GM21619 (cell line): ENCODE measurements around the gene ANKRD40CL.
"Not testable (repeated sequence)": the region's sequence is repeated elsewhere in the genome, so short reads cannot be mapped to it uniquely, and the experiment has no call there.

ENCODE experiments used
- ATAC-seq: cut with Tn5 transposase; IDR thresholded peaks from one replicate; pipeline ENCODE4 v1.9.1; 2021; ENCODE audit not compliant: unreplicated experiment

ANKRD40CL gene

GRCh38 chr17:50763716-50764475 is 3.4 kb downstream of the ANKRD40CL start:
- no peak for ATAC-seq

- ATAC-seq: no peak
Measured at GRCh38 chr17:50762177-50762576, 5.1 kb downstream of the ANKRD40CL start.

GRCh38 chr17:50758989-50759544 is 8.3 kb downstream of the ANKRD40CL start:
- ATAC-seq: no peak

- no peak for ATAC-seq
Measured at GRCh38 chr17:50758524-50758923, 8.8 kb downstream of the ANKRD40CL start.

- ATAC-seq: no peak
Measured at GRCh38 chr17:50754521-50754920, 12.8 kb downstream of the ANKRD40CL start.

GRCh38 chr17:50749245-50749644 is 18.1 kb downstream of the ANKRD40CL start:
- ATAC-seq: no peak

GRCh38 chr17:50745631-50746030 is 21.7 kb downstream of the ANKRD40CL start:
- no peak for ATAC-seq

- ATAC-seq: no peak
Measured at GRCh38 chr17:50739098-50739497, 28.2 kb downstream of the ANKRD40CL start.

GRCh38 chr17:50737118-50737698 is 30.1 kb downstream of the ANKRD40CL start:
- ATAC-seq: no peak

- ATAC-seq: no peak
Measured at GRCh38 chr17:50735287-50735686, 32.0 kb downstream of the ANKRD40CL start.

GRCh38 chr17:50731575-50732460 is 35.5 kb downstream of the ANKRD40CL start:
- no peak for ATAC-seq

- no peak for ATAC-seq
Measured at GRCh38 chr17:50728881-50729765, 38.2 kb downstream of the ANKRD40CL start.

GRCh38 chr17:50728112-50728429 is 39.2 kb downstream of the ANKRD40CL start:
- ATAC-seq: no peak

GRCh38 chr17:50725769-50726655 is 41.3 kb downstream of the ANKRD40CL start:
- ATAC-seq: no peak

- not testable (repeated sequence) for ATAC-seq
Measured at GRCh38 chr17:50724622-50725021, 42.7 kb downstream of the ANKRD40CL start.

- no peak for ATAC-seq
Measured at GRCh38 chr17:50722746-50723145, 44.6 kb downstream of the ANKRD40CL start.

GRCh38 chr17:50721194-50722010 is 45.9 kb downstream of the ANKRD40CL start:
- no peak for ATAC-seq

- ATAC-seq: no peak
Measured at GRCh38 chr17:50719924-50720794, 47.2 kb downstream of the ANKRD40CL start.
